ENCODE data around the gene GPR39. TPM values are rescaled to one million over a fixed set of nuclear protein-coding genes. Genes with fewer than 3 reads are reported as not detected.

GPR39 gene
- total and polyA plus RNA-seq, 9 donors: 0.08 to 2.0 (median 0.42) TPM; not detected in 2

DNA sequence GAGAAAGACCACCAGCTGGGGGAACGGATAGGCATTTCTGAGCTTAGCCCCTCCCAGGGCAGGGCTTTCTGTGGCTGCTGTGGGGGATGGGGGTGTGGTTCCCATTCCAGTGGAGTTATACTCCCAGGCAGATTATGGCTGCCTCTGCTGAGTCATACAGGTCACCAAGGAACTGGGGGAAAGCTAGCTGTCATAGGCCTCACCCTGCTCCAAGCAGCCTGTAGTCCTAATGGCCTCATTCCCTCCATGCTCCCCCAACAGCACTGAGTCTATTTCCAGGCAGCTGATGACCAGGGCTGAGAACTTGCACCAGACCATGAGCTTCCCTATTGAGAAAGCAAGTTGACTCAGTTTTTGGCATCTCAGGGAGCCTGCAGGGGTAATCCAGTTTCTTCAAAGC, 87.1 kb downstream of the GPR39 start:
- DNase-seq: no peak
- no peaks in the 10 kb centered on the region for H3K36me3 ChIP-seq
- no peaks in the 10 kb centered on the region for H3K9me3 ChIP-seq
- H3K4me3 ChIP-seq: no peak overlapping the region
- intact Hi-C loops (cut with DNase I): no loop called here
- no peaks in the 10 kb centered on the region for H3K4me1 ChIP-seq (ENCODE audit: insufficient read depth)
- TF ChIP-seq POLR2A (IDR thresholded peaks at IDR 0.05) (no peak), EP300 (IDR thresholded peaks at IDR 0.05) (no peak)
- TF ChIP-seq, protein P1, sequence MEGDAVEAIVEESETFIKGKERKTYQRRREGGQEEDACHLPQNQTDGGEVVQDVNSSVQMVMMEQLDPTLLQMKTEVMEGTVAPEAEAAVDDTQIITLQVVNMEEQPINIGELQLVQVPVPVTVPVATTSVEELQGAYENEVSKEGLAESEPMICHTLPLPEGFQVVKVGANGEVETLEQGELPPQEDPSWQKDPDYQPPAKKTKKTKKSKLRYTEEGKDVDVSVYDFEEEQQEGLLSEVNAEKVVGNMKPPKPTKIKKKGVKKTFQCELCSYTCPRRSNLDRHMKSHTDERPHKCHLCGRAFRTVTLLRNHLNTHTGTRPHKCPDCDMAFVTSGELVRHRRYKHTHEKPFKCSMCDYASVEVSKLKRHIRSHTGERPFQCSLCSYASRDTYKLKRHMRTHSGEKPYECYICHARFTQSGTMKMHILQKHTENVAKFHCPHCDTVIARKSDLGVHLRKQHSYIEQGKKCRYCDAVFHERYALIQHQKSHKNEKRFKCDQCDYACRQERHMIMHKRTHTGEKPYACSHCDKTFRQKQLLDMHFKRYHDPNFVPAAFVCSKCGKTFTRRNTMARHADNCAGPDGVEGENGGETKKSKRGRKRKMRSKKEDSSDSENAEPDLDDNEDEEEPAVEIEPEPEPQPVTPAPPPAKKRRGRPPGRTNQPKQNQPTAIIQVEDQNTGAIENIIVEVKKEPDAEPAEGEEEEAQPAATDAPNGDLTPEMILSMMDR (IDR thresholded peaks at IDR 0.05): no peak
- no peak overlapping the region for H3K27ac ChIP-seq
- no peaks in the 10 kb centered on the region for H3K27me3 ChIP-seq
- WGBS, 3 donors: 43 to 61% (median 56%) methylated on average over 1 of the region's 1 CpG

DNA sequence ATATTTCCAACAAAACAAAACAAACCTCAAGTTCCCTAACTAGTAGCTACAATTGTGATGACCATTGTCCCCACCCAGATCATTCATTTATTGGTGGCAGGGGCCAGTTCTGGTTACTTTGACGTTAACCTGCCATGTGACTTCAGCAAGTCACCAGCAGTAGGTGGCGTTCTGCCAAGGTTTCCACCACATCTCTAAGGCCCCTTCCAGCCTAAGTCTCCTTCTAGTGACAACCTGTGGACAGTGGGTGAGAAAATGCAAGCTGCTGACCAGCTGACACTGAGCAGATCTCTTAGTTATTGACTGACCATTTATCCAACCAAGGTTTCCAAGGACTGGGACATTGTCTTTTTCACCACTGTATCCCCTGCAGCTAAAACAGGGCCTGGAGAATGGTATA, 98.4 kb downstream of the GPR39 start:
- 36 to 52% (median 38%) methylated on average over 2 of the region's 2 CpGs for WGBS, 3 donors
- Histone ChIP-seq H3K4me1 (ENCODE audit: insufficient read depth) (no peaks in the 10 kb centered on the region), H3K27ac (no peak overlapping the region), H3K27me3 (no peaks in the 10 kb centered on the region), H3K4me3 (no peak overlapping the region), H3K36me3 (no peaks in the 10 kb centered on the region), H3K9me3 (no peaks in the 10 kb centered on the region)
- intact Hi-C loops (cut with DNase I): no loop called here
- TF ChIP-seq, protein P1 (IDR thresholded peaks at IDR 0.05): no peak
- DNase-seq: no peak

DNA sequence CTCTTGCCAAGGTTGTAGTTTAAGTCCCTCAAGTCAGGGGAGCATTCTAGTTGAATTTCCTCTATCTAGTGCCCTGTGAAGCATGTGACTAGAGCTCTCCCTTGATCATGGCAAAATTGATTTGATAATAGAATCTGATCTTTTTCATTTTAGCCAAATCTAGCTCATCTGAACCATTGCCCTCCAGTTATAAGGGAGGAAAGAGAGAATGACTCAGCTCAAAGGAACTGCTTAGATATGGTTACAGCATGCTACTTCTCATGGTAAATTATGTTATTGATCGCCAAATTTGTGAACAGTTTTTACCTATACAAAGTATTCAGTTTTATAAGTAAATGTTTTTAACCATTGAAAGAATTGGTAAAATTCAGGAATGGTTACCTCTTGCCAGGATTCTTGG, 100.8 kb downstream of the GPR39 start:
- no peaks in the 10 kb centered on the region for H3K27me3 ChIP-seq
- H3K4me3 ChIP-seq: no peak overlapping the region
- H3K9me3 ChIP-seq: no peaks in the 10 kb centered on the region
- H3K36me3 ChIP-seq: no peaks in the 10 kb centered on the region
- no peak overlapping the region for H3K27ac ChIP-seq
- no peaks in the 10 kb centered on the region for H3K4me1 ChIP-seq (ENCODE audit: insufficient read depth)
- WGBS, 3 donors: 84 to 89% (median 89%) methylated on average over 1 of the region's 1 CpG
- intact Hi-C loops (cut with DNase I): no loop called here
- no peak for DNase-seq
- TF ChIP-seq EP300 (IDR thresholded peaks at IDR 0.05) (no peak), POLR2A (IDR thresholded peaks at IDR 0.05) (no peak)
- TF ChIP-seq, protein P1 (IDR thresholded peaks at IDR 0.05): no peak

DNA sequence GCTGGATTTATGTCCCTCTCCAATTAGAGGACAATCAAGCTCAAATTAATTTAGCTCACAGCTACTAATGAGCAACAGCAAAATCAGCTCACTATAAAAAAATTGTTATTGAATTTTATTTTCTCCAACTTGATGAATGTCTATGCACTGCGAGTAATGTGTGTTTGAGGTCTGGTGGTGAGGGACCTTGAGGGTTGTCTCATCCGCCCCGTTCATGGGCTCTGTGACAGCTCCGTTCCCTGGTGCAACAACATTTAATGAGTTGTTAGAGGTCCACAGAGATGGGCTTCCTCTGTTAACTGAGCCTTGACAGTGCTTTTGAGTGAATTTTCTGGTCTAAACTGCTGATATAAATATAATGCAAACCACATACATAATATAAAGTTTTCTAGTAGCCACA, 101.7 kb downstream of the GPR39 start:
- no peak for DNase-seq
- intact Hi-C loops (cut with DNase I): no loop called here
- no peaks in the 10 kb centered on the region for H3K27me3 ChIP-seq
- no peak overlapping the region for H3K27ac ChIP-seq
- WGBS, 3 donors: 73 to 76% (median 74%) methylated on average over 4 of the region's 4 CpGs
- TF ChIP-seq POLR2A (IDR thresholded peaks at IDR 0.05): no peak
- TF ChIP-seq, protein P1 (IDR thresholded peaks at IDR 0.05): no peak
- TF ChIP-seq EP300 (IDR thresholded peaks at IDR 0.05): no peak
- no peaks in the 10 kb centered on the region for H3K9me3 ChIP-seq
- no peaks in the 10 kb centered on the region for H3K4me1 ChIP-seq (ENCODE audit: insufficient read depth)
- H3K4me3 ChIP-seq: no peak overlapping the region
- no peaks in the 10 kb centered on the region for H3K36me3 ChIP-seq

DNA sequence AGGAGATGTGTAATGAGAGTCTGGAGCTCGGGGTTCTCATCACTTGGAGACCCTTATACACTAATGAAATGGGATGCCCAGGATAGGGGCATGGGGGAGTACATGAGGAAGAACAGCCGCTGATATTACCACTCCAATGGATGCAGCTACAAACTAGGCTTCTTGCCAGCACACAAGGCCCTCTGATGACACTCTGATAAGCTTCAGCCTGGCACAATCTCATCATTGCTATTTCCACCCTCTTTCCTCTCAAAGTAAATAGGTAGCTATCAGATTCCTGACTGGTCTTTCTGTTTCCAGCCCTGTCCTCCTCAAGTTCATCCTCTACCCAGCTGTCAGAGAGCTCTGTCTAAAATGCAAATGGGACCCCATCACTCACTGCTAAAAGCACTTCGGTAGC, 103.0 kb downstream of the GPR39 start:
- Histone ChIP-seq H3K36me3 (no peaks in the 10 kb centered on the region), H3K4me1 (ENCODE audit: insufficient read depth) (no peaks in the 10 kb centered on the region), H3K27me3 (no peaks in the 10 kb centered on the region), H3K4me3 (no peak overlapping the region), H3K9me3 (no peaks in the 10 kb centered on the region), H3K27ac (no peak overlapping the region)
- DNase-seq: no peak
- WGBS, 3 donors: 43 to 61% (median 50%) methylated on average over 3 of the region's 3 CpGs
- TF ChIP-seq, protein P1 (IDR thresholded peaks at IDR 0.05): no peak
- TF ChIP-seq EP300 (IDR thresholded peaks at IDR 0.05) (no peak), POLR2A (IDR thresholded peaks at IDR 0.05) (no peak)
- intact Hi-C loops (cut with DNase I): no loop called here
